RWPE1 (cell line): Measurements from ENCODE around the gene CNDP1.

ENCODE experiments used
- CTCF ChIA-PET: fragments of 350-600 bp; sonication (Branson Sonifier 250); formaldehyde crosslinking; extraction: SDS; loops from one replicate; lab custom pipeline; 2021; lab: Yijun Ruan, JAX
- POLR2A ChIA-PET: fragments of 400-600 bp; formaldehyde crosslinking; extraction: SDS; loops from one replicate; lab custom pipeline; 2020; ENCODE audit warnings: antibody characterized with exemption; ENCODE audit not compliant: low non-redundant PET; lab: Yijun Ruan, JAX
- DNase-seq: peaks from one replicate; pipeline ENCODE4 v3.0.0; 2012; ENCODE audit warnings: low spot score
- H3K27ac ChIP-seq: fragments of 450-650 bp; 2 replicates; pipeline ENCODE4 v1.5.1; 2017
- TF ChIP-seq, protein P1 (sequence below): fragments of 450-650 bp; conservative IDR thresholded peaks from 2 replicates; pipeline ENCODE4 v1.5.1; 2017; ENCODE audit warnings: low read depth, mild to moderate bottlenecking

CNDP1 gene

DNA sequence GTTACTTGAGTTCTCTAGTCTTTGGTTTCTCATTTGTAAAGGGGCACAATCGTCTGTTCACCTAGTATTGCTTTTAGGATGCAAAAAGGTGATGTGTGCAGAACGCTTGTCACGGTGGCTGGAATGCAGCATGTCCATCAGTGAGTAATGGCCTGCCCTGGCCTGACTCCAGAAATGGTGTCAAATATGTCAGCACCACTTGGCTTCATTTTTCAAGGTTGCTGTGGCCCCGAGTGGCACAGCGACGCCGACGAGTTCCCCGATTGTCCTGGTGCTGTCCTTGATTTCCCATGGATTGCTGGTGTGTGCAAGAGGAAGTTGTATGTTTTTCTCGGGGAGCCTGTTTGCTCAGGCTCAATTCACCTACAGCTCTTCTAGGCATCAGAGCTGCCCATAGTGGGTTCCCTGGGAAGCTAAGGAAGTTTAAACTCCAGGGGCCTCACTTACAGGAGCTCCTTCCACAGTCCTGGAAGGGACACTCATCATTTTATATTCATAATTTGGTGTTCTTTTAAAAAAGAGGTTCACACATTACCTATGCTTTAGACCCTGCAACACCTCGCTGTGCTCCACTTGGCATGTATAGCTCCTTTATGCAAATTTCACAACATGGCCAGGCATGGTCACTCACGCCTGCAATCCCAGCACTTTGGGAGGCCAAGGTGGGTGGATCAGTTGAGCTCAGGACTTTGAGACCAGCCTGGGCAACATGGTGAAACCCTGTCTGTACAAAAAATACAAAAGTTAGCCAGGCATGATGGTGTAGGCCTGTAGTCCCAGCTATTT is 37.8 kb downstream of the CNDP1 start:
- POLR2A ChIA-PET: no interaction called here

DNA sequence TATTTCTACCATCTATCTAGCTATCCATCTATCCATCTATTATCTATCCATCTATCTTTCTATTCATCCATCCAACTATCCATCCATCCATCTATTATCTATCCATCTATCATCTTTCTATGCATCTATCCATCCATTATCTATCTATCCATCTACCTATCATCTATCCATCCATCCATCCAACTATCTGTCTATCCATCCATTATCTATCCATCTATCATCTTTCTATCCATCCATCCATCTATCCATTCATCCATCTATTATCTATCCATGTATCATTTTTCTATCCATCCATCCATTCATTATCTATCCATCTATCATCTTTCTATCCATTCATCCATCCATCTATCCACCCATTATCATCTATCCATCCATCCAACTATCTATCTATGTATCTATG is 38.8 kb downstream of the CNDP1 start:
- ChIA-PET CTCF (no interaction called here), POLR2A (no interaction called here)
- DNase-seq: no peak
- no peak overlapping the region for H3K27ac ChIP-seq
- TF ChIP-seq, protein P1, sequence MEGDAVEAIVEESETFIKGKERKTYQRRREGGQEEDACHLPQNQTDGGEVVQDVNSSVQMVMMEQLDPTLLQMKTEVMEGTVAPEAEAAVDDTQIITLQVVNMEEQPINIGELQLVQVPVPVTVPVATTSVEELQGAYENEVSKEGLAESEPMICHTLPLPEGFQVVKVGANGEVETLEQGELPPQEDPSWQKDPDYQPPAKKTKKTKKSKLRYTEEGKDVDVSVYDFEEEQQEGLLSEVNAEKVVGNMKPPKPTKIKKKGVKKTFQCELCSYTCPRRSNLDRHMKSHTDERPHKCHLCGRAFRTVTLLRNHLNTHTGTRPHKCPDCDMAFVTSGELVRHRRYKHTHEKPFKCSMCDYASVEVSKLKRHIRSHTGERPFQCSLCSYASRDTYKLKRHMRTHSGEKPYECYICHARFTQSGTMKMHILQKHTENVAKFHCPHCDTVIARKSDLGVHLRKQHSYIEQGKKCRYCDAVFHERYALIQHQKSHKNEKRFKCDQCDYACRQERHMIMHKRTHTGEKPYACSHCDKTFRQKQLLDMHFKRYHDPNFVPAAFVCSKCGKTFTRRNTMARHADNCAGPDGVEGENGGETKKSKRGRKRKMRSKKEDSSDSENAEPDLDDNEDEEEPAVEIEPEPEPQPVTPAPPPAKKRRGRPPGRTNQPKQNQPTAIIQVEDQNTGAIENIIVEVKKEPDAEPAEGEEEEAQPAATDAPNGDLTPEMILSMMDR: no peak

More for the DNA sequence above, 37.8 kb downstream of the CNDP1 start:
- no peak overlapping the region for H3K27ac ChIP-seq
- TF ChIP-seq, protein P1: no peak
- CTCF ChIA-PET: no interaction called here
- no peak for DNase-seq

DNA sequence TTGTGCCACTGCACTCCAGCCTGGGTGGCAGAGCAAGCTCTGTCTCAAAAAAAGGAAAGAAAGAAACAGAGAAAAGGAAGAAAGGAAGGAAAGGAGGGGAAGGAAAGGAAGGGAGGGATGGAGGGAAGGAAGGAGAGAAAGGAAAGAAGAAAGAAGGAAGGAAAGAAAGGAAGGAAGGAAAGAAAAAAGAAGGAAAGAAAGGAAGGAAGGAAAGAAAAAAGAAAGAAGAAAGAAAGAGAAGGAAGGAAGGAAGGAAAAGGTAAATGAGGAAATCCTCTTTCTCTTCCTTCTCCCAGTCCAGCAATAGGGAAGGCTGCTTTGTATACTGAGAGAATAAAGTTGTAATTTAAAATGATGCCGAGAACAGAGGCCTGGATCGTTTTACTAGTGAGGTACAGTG is 40.6 kb downstream of the CNDP1 start:
- TF ChIP-seq, protein P1: no peak
- no peak overlapping the region for H3K27ac ChIP-seq
- POLR2A ChIA-PET: no interaction called here
- no peak for DNase-seq
- CTCF ChIA-PET: no interaction called here

DNA sequence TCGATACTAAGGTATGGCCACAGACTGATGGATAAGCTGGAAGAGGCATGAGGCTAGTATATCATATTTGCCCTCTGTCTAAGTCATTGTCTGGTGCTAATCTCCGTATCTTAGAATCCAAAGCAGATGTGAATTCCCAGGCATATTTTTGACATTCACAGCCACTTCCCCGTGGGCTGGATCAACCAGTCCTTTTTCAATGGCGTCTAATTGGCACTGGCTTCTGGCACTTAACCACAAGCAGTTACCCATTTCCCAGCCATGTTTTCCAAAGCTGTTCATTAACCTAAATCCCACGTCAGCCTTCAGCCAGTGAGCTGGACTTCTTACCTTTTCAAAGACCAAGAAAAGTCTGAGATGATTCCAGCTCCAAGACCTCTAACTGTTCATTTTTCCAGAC is 42.7 kb downstream of the CNDP1 start:
- no peak overlapping the region for H3K27ac ChIP-seq
- ChIA-PET CTCF (no interaction called here), POLR2A (no interaction called here)
- TF ChIP-seq, protein P1: no peak
- no peak for DNase-seq

DNA sequence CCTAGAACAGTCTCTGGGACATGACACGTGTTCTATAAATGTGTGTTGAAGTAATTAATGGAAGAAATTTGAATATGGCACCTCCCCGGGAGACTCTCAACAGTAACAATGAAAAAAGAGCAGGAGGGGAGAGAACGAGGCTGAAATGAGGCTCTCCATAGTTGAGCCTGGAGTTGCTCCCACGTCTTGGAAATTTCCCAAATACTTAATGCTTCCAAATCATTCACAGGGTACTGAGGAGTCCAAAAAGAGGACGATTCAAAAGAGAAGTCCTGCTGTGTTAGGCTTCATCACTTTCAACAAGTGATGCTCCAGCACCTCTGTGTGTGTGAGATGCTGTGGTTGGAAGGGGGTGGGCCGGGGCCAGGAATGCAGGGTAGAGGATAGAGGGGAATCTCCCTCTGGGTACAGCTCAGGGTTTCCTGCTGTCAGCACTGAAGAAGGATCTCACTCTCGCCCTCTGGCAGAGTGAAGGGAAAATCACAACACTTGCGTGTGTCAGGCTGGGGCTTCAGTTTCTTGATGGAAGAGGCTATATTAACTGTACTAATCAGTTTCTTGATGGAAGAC is 45.3 kb downstream of the CNDP1 start:
- DNase-seq: no peak
- no peak overlapping the region for H3K27ac ChIP-seq
- ChIA-PET CTCF (no interaction called here), POLR2A (no interaction called here)
- TF ChIP-seq, protein P1: no peak

DNA sequence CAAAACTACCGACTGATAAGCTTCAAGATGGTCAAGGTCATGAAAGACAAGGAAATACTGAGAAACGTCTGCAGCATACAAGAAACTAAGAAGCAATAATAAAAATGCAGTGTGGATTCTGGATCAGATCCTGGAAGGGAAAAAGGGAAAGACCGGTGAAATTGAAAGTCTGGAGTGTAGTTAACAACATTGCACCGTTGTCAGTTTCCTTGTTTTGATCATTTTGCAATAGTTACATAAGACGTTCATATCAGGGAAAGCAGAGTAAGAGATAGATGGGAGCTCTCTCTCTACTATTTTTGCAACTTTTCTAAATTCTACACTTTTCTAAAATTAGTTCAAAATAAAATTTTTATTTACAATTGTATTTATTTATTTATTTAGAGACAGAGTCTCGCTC is 48.3 kb downstream of the CNDP1 start:
- DNase-seq: no peak
- TF ChIP-seq, protein P1: no peak
- ChIA-PET CTCF (no interaction called here), POLR2A (no interaction called here)
- no peak overlapping the region for H3K27ac ChIP-seq
